ENCODE data around the gene PKHD1. TPM values are rescaled to one million over a fixed set of nuclear protein-coding genes. Genes with fewer than 3 reads are reported as not detected.

The PKHD1 gene
- total and polyA plus RNA-seq, 2 of the 8 experiments (the other 6 are each of a cell fraction or from before 2014, with no cell fraction given) = 0.06 to 0.09 TPM

DNA sequence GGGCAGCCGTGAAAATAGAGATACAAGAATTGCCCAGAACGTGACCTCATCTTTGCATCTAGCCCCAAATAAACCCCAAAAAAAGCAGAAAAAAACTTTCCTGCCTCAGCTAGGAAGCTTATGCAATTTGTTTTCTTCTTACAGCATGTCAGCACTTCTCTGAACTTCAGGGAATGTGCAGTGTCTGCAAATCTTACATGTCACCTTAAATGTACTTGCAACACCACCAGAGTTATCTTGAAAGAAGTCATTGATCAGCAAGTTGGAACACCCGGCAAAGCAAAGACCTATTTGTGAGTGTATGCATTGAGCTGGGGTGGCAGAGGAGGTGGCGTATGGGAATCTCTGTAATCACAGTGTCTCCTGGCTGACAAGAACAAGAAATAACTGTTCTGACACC is 123.4 kb downstream of the PKHD1 start:
- Histone ChIP-seq H4K91ac (replicated peaks; ENCODE audit: insufficient read length, low read length) (no peak overlapping the region), H3K56ac (replicated peaks; ENCODE audit: insufficient read length, low read depth, low read length) (no peak overlapping the region), H3K23ac (ENCODE audit: insufficient read length) (no peak overlapping the region), H3K79me2 (ENCODE audit: control insufficient read depth in 1 of 2, insufficient read depth in 2 of 2, low read length in 2 of 2) (no peaks in the 10 kb centered on the region), H2AK5ac (ENCODE audit: low read depth, low read length) (no peak overlapping the region), H3K9me3 (ENCODE audit: insufficient read depth in 2 of 2, low read depth in 1 of 2, low read length in 1 of 2) (no peaks in the 10 kb centered on the region; a peak in 1 of 4 replicates), H3K79me1 (ENCODE audit: low read depth, low read length) (no peaks in the 10 kb centered on the region), H4K5ac (ENCODE audit: insufficient read length, low read depth, low read length) (no peak overlapping the region), H3K9ac (replicated peaks in 1 of 4; ENCODE audit: extremely low read depth in 1 of 4, low read depth in 3 of 4, low read length in 3 of 4) (no peak overlapping the region), H3K27ac (ENCODE audit: low read depth, low read length) (no peak overlapping the region), H3K4ac (replicated peaks; ENCODE audit: insufficient read length, low read depth, low read length) (no peak overlapping the region), H3K18ac (ENCODE audit: extremely low read depth, low read length) (no peak overlapping the region), H4K8ac (ENCODE audit: extremely low read depth, insufficient read depth, low read length) (no peak overlapping the region), H2AFZ (ENCODE audit: low read length) (0 out of 2 replicates have a peak overlapping the region, but pooled peaks have one; percentile 57), H2BK120ac (replicated peaks; ENCODE audit: low read depth, low read length) (no peak overlapping the region), H3K4me2 (ENCODE audit: insufficient read depth in 1 of 2, low read depth in 2 of 2, low read length in 2 of 2) (no peak overlapping the region), H3K27me3 (replicated peaks in 1 of 4; ENCODE audit: control insufficient read depth in 3 of 4, extremely low read depth in 1 of 4, insufficient read depth in 3 of 4, low read length in 3 of 4) (no peaks in the 10 kb centered on the region), H3K4me3 (ENCODE audit: extremely low read depth in 1 of 4, insufficient read depth in 2 of 4, low read depth in 3 of 4, low read length in 4 of 4) (no peak overlapping the region), H3K23me2 (ENCODE audit: low read depth, low read length) (no peaks in the 10 kb centered on the region), H3K4me1 (replicated peaks in 1 of 4; ENCODE audit: control insufficient read depth in 3 of 4, insufficient read depth in 4 of 4, low read length in 3 of 4) (no peaks in the 10 kb centered on the region), H2BK12ac (ENCODE audit: low read depth, low read length) (no peak overlapping the region), H3K14ac (ENCODE audit: insufficient read length) (no peak overlapping the region), H3K36me3 (ENCODE audit: control insufficient read depth in 2 of 4, insufficient read depth in 4 of 4, low read length in 3 of 4) (no peaks in the 10 kb centered on the region), H2BK20ac (ENCODE audit: low read length) (no peak overlapping the region), H2BK15ac (ENCODE audit: low read length) (no peak overlapping the region), H2BK5ac (ENCODE audit: low read depth, low read length) (no peak overlapping the region), H4K20me1 (replicated peaks in 1 of 2; ENCODE audit: control insufficient read depth in 1 of 2, insufficient read depth in 2 of 2, low read length in 2 of 2) (no peaks in the 10 kb centered on the region)
- ChIA-PET POLR2A (ENCODE audit: partially characterized antibody) (interaction anchor here (0.6 kb wide), 1 partner anchor 1803 kb away, joined by 4 read pairs; no protein-coding TSS in a partner anchor), CTCF (ENCODE audit: partially characterized antibody) (interaction anchor here (0.6 to 4.6 kb wide), 4 partner anchors 30 to 1257 kb away, joined by 3 to 27 read pairs (median 6); no protein-coding TSS in a partner anchor)
- WGBS, 2 experiments (ENCODE audit: extremely low coverage in 1 of 2, insufficient coverage in 1 of 2, insufficient read length in 1 of 2, insufficient replicate concordance in 2 of 2, low coverage in 1 of 2, low lambda C conversion rate in 2 of 2, missing lambda C conversion rate in 1 of 2) = 89% methylated on average over 4 of the region's 4 CpGs; no CpG with 5 or more reads in 1 of the 2 experiments
- no peak for DNase-seq (ENCODE audit: low read depth in 1 of 2, low spot score in 2 of 2)
- FAIRE-seq = no peak
- TF ChIP-seq KDM4A (IDR thresholded peaks at IDR 0.05; ENCODE audit: low read depth, low read length, severe bottlenecking) = no peak
- no peak for TF ChIP-seq POLR2AphosphoS5 (IDR thresholded peaks at IDR 0.05; ENCODE audit: low read depth, low read length)
- TF ChIP-seq TCF12 (IDR thresholded peaks at IDR 0.05; ENCODE audit: low read depth, low read length) = no peak
- TF ChIP-seq, protein P1, sequence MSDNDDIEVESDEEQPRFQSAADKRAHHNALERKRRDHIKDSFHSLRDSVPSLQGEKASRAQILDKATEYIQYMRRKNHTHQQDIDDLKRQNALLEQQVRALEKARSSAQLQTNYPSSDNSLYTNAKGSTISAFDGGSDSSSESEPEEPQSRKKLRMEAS (IDR thresholded peaks at IDR 0.05) = no peak
- no peak for TF ChIP-seq SAP30 (IDR thresholded peaks at IDR 0.05; ENCODE audit: insufficient read depth, insufficient replicate concordance, low read length)
- TF ChIP-seq RFX5 (IDR thresholded peaks at IDR 0.05; ENCODE audit: borderline replicate concordance, low read depth, low read length) = no peak
- no peak for TF ChIP-seq KDM5A (IDR thresholded peaks at IDR 0.05; ENCODE audit: low read length)
- no peak for TF ChIP-seq YY1 (IDR thresholded peaks at IDR 0.05; ENCODE audit: low read depth, low read length)
- TF ChIP-seq CBX8 (IDR thresholded peaks at IDR 0.05; ENCODE audit: borderline replicate concordance, low read depth, low read length) = no peak
- TF ChIP-seq, protein P2, sequence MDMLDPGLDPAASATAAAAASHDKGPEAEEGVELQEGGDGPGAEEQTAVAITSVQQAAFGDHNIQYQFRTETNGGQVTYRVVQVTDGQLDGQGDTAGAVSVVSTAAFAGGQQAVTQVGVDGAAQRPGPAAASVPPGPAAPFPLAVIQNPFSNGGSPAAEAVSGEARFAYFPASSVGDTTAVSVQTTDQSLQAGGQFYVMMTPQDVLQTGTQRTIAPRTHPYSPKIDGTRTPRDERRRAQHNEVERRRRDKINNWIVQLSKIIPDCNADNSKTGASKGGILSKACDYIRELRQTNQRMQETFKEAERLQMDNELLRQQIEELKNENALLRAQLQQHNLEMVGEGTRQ (IDR thresholded peaks at IDR 0.05; ENCODE audit: low read length) = no peak
- no peak for TF ChIP-seq POU5F1 (IDR thresholded peaks at IDR 0.05; ENCODE audit: low read depth, low read length)
- no peak for TF ChIP-seq RNF2 (IDR thresholded peaks at IDR 0.05; ENCODE audit: borderline replicate concordance, low read depth, low read length, missing control alignments, poor library complexity, severe bottlenecking)
- TF ChIP-seq RBBP5 (IDR thresholded peaks at IDR 0.05; ENCODE audit: borderline replicate concordance, low read depth, low read length) = no peak

Measured in H1 (cell line).